GM23248 (cell line): ENCODE data around the gene SMAP2.

ENCODE experiments used
- EZH2 ChIP-seq: fragments of 200-600 bp; sonication (generic); IDR thresholded peaks from 2 replicates; pipeline ENCODE4 v1.6.1; 2018; ENCODE audit warnings: antibody characterized with exemption, mild to moderate bottlenecking; ENCODE audit not compliant: insufficient read depth, poor library complexity, severe bottlenecking
- EZH2phosphoT487 ChIP-seq: fragments of 200-600 bp; sonication (generic); IDR thresholded peaks from 2 replicates; pipeline ENCODE4 v1.6.1; 2018; ENCODE audit warnings: antibody characterized with exemption, moderate library complexity, mild to moderate bottlenecking, low read depth; ENCODE audit not compliant: insufficient read depth

- TF ChIP-seq EZH2phosphoT487 = no peak
- TF ChIP-seq EZH2 = no peak
Measured at GRCh38 chr1:40389322-40389803, 15.8 kb downstream of the SMAP2 start.
